Osteocyte (in vitro differentiated cells): Measurements from ENCODE around the gene PSMC1. TPM values are rescaled to one million over a fixed set of nuclear protein-coding genes. Genes with fewer than 3 reads are reported as not detected.

Experiments
- DNase-seq: peaks from one replicate; pipeline ENCODE4 v3.0.0; 2021; ENCODE audit warnings: mixed read lengths; ENCODE audit not compliant: unreplicated experiment; ENCODE audit errors: extremely low spot score
- H3K27ac Mint-ChIP-seq: one replicate; pipeline ENCODE4 v1.8.0; 2021; ENCODE audit warnings: mild to moderate bottlenecking, mixed read lengths; ENCODE audit not compliant: unreplicated experiment
- H3K27me3 Mint-ChIP-seq: one replicate; pipeline ENCODE4 v1.8.0; 2021; ENCODE audit warnings: mixed read lengths; ENCODE audit not compliant: unreplicated experiment
- H3K36me3 Mint-ChIP-seq: one replicate; pipeline ENCODE4 v1.8.0; 2021; ENCODE audit warnings: mixed read lengths; ENCODE audit not compliant: unreplicated experiment
- H3K4me1 Mint-ChIP-seq: one replicate; pipeline ENCODE4 v1.8.0; 2021; ENCODE audit warnings: mixed read lengths; ENCODE audit not compliant: unreplicated experiment
- H3K4me3 Mint-ChIP-seq: one replicate; pipeline ENCODE4 v1.8.0; 2021; ENCODE audit warnings: mild to moderate bottlenecking, moderate library complexity, mixed read lengths; ENCODE audit not compliant: unreplicated experiment
- H3K9me3 Mint-ChIP-seq: one replicate; pipeline ENCODE4 v1.8.0; 2021; ENCODE audit warnings: mixed read lengths; ENCODE audit not compliant: unreplicated experiment
- total RNA-seq: library from RNA; stranded (reverse); gene quantifications from 2 replicates; pipeline ENCODE4 v1.2.1, GENCODE V29; 2021
- TF ChIP-seq, protein P1 (sequence below): fragments of 200-600 bp; sonication (generic); IDR thresholded peaks from 2 replicates; pipeline ENCODE4 v1.5.0; 2021; ENCODE audit warnings: antibody characterized with exemption, mild to moderate bottlenecking, moderate library complexity

Gene PSMC1
- total RNA-seq, 1 donor from 2014 or later = 104 TPM

DNA sequence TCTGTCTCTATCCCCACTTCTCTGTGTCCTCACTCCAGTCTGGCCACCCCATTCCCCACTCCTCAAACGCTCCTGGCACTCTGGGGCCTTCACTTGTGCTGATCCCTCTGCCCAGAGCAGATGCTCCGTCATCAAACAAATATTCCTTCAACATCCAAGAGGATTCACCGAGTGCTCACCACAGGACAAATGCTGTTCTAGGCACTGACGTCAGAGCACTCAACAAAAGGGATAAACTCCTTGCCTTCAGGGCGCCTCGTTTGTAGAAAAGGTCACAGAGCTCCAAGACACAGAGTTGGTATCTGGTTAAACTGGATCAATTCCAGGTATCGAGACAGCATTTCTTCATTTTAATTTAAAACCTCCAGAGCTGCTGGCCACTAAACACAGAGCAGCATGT lies 35.3 kb downstream of the PSMC1 start:
- no peak overlapping the region for H3K4me3 Mint-ChIP-seq
- peaks cover 6% of the 10 kb centered on the region for H3K4me1 Mint-ChIP-seq
- peaks cover 47% of the 10 kb centered on the region for H3K36me3 Mint-ChIP-seq
- H3K9me3 Mint-ChIP-seq = no peaks in the 10 kb centered on the region
- DNase-seq = no peak
- TF ChIP-seq, protein P1, sequence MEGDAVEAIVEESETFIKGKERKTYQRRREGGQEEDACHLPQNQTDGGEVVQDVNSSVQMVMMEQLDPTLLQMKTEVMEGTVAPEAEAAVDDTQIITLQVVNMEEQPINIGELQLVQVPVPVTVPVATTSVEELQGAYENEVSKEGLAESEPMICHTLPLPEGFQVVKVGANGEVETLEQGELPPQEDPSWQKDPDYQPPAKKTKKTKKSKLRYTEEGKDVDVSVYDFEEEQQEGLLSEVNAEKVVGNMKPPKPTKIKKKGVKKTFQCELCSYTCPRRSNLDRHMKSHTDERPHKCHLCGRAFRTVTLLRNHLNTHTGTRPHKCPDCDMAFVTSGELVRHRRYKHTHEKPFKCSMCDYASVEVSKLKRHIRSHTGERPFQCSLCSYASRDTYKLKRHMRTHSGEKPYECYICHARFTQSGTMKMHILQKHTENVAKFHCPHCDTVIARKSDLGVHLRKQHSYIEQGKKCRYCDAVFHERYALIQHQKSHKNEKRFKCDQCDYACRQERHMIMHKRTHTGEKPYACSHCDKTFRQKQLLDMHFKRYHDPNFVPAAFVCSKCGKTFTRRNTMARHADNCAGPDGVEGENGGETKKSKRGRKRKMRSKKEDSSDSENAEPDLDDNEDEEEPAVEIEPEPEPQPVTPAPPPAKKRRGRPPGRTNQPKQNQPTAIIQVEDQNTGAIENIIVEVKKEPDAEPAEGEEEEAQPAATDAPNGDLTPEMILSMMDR = no peak
- H3K27me3 Mint-ChIP-seq = no peaks in the 10 kb centered on the region
- H3K27ac Mint-ChIP-seq = no peak overlapping the region

DNA sequence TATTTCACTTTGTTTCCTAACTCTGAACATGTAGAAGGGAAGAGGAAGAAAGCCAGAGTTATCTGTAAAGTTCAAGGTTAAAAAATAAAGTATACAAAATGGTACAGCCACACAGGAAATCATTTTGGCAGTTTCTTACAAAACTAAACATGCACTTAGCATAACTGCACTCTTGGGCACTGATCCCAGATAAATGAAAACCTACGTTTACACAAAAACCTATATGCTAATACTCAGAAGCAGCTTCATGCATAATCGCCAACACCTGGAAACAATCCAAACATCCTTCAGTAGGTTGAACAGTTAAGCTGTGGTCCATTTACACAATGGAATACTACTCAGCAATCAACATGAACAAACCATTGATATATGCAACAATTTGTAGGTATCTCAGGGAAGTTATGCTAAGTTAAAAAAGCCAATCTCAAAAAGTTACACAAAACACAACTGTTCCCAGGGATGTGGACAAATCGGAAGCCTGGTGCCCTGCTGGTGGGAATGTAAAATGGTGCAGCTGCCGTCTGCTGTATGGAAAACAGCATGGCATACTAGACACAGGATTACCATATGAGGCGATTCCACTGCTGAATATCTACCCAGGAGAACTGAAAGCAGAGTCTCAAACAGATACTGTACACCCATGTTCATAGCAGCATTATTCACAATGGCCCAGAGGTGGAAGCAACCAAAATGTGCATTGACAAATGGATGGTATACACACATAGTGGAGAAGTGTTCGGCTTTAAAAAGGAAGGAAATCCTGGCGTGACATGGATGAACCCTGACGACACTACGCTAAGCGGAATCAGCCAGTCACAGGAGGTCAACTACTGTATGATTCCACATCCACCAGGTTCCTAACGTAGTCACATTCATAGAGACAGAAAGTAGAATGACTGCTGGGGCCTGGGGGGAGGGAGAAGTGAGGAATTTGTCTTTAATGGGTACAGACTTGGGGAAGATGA lies 37.7 kb downstream of the PSMC1 start:
- Mint-ChIP-seq H3K9me3 (no peaks in the 10 kb centered on the region), H3K4me3 (no peak overlapping the region), H3K27ac (no peak overlapping the region), H3K36me3 (peaks cover 38% of the 10 kb centered on the region), H3K4me1 (peaks cover 6% of the 10 kb centered on the region), H3K27me3 (no peaks in the 10 kb centered on the region)
- TF ChIP-seq, protein P1 = no peak
- no peak for DNase-seq

DNA sequence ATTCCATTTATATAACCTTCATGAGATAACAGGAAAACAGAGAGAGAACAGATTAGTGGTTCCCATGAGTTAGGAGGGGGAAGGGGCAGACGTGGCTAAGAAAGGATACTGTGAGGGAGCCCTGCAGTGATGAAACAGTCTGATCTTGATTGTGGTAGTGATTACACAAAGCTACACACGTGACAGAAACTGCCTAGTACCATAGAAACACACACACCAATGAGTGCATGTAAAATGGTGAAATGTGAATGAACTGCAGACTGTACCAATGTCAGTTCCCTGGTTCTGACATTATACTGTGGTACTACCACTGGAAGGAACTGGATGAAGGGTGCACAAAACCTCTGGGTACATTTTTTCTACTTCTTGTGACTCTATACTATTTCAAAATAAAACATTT lies 38.5 kb downstream of the PSMC1 start:
- Mint-ChIP-seq H3K4me1 (peaks cover 6% of the 10 kb centered on the region), H3K27me3 (no peaks in the 10 kb centered on the region), H3K27ac (no peak overlapping the region), H3K4me3 (no peak overlapping the region), H3K9me3 (no peaks in the 10 kb centered on the region), H3K36me3 (peaks cover 36% of the 10 kb centered on the region)
- no peak for DNase-seq
- TF ChIP-seq, protein P1 = no peak

DNA sequence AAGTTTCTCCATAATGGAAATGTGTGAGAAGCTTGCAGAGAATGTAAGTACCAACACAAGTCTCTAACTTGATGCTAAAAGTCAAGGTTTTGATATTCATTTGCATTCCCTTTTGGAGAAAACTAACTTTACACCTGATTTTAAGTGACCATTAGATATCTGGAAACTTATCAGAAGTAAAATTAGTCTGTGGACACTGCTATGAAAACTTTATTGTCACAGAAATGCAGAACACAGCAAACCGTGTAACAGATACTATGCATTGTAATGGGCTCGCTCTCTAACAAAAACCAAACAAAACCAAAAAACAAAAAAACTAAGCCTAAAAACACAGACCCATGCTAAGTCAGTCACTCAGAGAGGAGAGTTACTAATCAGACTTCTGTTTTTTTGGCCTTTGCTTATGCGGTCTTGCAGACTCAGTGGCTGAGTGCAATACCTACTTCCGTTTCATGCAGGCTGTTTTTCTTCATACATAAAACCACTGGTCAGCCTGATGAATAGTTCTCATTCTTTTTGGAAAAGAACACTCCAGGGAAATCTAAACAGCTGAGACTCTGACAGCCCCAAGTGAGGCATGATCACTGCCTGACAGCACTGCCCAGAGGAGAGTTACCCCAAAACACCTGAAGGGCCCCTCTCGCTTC lies 39.6 kb downstream of the PSMC1 start:
- peaks cover 6% of the 10 kb centered on the region for H3K4me1 Mint-ChIP-seq
- no peak overlapping the region for H3K4me3 Mint-ChIP-seq
- TF ChIP-seq, protein P1 = no peak
- no peaks in the 10 kb centered on the region for H3K9me3 Mint-ChIP-seq
- no peaks in the 10 kb centered on the region for H3K27me3 Mint-ChIP-seq
- H3K36me3 Mint-ChIP-seq = peaks cover 34% of the 10 kb centered on the region
- no peak for DNase-seq
- no peak overlapping the region for H3K27ac Mint-ChIP-seq

DNA sequence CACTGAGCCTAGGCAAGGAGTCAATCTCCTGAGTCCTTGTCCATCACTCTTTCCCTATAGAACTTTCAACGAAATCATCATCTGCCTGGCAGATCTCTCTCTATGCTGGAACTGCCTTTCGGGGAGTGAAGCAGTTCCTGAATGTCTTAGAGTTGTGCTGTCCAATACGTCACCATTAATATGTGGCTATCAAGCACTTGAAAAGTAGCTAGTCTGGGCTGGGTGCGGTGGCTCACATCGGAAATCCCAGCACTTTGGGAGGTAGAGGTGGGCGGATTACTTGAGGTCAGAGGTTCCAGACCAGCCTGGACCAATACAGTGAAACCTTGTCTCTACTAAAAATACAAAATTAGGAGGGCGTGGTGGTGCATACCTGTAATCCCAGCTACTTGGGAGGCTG lies 40.3 kb downstream of the PSMC1 start:
- no peaks in the 10 kb centered on the region for H3K9me3 Mint-ChIP-seq
- H3K36me3 Mint-ChIP-seq = peaks cover 30% of the 10 kb centered on the region
- H3K27me3 Mint-ChIP-seq = no peaks in the 10 kb centered on the region
- peaks cover 6% of the 10 kb centered on the region for H3K4me1 Mint-ChIP-seq
- no peak overlapping the region for H3K27ac Mint-ChIP-seq
- no peak overlapping the region for H3K4me3 Mint-ChIP-seq
- DNase-seq = no peak
- TF ChIP-seq, protein P1 = no peak
